Heart left ventricle (tissue), 16 donors: ENCODE measurements around the gene TMEM174. TPM values are rescaled to one million over a fixed set of nuclear protein-coding genes. Genes with fewer than 3 reads are reported as not detected.

Source experiments
- ATAC-seq, 4 donors: fragments of 200-7000 bp; cut with Tn5 transposase; one replicate each; pipeline ENCODE4 v1.9.1; 2020 to 2022; ENCODE audit warnings: moderate library complexity in 4 of 4, mild to moderate bottlenecking in 3 of 4, moderate number of reproducible peaks in 1 of 4
- DNase-seq, 5 donors: peaks; one replicate each; pipeline ENCODE4 v3.0.0-alpha.2; 2020
- H3K27ac ChIP-seq, 12 donors: fragments of 200-600 bp; sonication (generic) in 4 of 12; one replicate each; pipeline versions ENCODE4 v1.5.0 to v1.8.0; 2016 to 2022; ENCODE audit warnings: mild to moderate bottlenecking in 2 of 12
- H3K27me3 ChIP-seq, 9 donors: fragments of 200-600 bp; sonication (generic) in 2 of 9; one replicate each; pipeline versions ENCODE4 v1.5.1 to v1.8.0; 2016 to 2022; ENCODE audit warnings: mild to moderate bottlenecking in 3 of 9
- H3K36me3 ChIP-seq, 9 donors: fragments of 200-600 bp; sonication (generic) in 2 of 9; one replicate each; pipeline versions ENCODE4 v1.5.0 to v1.8.0; 2018 to 2022; ENCODE audit warnings: mild to moderate bottlenecking in 2 of 9
- H3K4me1 ChIP-seq, 12 donors: fragments of 200-600 bp; sonication (generic) in 4 of 12; one replicate each; pipeline versions ENCODE4 v1.5.0 to v1.8.0; 2016 to 2022; ENCODE audit warnings: mild to moderate bottlenecking in 3 of 12
- H3K4me3 ChIP-seq, 12 donors: fragments of 200-600 bp; sonication (generic) in 4 of 12; one replicate each; pipeline versions ENCODE4 v1.5.0 to v1.8.0; 2017 to 2022; ENCODE audit warnings: mild to moderate bottlenecking in 9 of 12, moderate library complexity in 4 of 12
- H3K9me3 ChIP-seq, 12 donors: fragments of 200-600 bp; sonication (generic) in 4 of 12; one replicate each; pipeline versions ENCODE4 v1.5.0 to v1.8.0; 2016 to 2022; ENCODE audit warnings: mild to moderate bottlenecking in 1 of 12
- POLR2A ChIP-seq, 2 donors: fragments of 450-650 bp; IDR thresholded peaks; one replicate each; pipeline ENCODE4 v1.6.1; 2017; ENCODE audit warnings: antibody characterized with exemption in 2 of 2, mild to moderate bottlenecking in 2 of 2, moderate library complexity in 2 of 2
- WGBS, 4 donors: extraction: QIAGEN DNeasy Blood & Tissue Kit in 2 of 4; methylation state at CpG; one replicate each; pipeline versions ENCODE4 v1.1.5 to v1.1.7; 2013 to 2018; 5-methylcytosine and 5-hydroxymethylcytosine counted together
- intact Hi-C, 10 donors: fragments of 100-400 bp; cut with DNase I; formaldehyde crosslinking; loops; one replicate each; pipeline versions ENCODE4 v1.11.1 to v1.14.2; 2022
- polyA plus RNA-seq, 2 donors: library from polyadenylated mRNA; stranded (reverse); fragments of 200-250 nt; gene quantifications; one replicate each; pipeline ENCODE4 v1.2.3, GENCODE V29; 2013
- total RNA-seq, 9 donors: library from RNA; depleted of rRNA in 2 of 9; stranded (reverse); fragments of >200 nt in 2 of 9; fragmentation: NEBNext Ultra II Directional in 3 of 9; extraction: Animal tissue kit (Norgen Biotek cat#: 25700) in 3 of 9; gene quantifications; one replicate each; pipeline versions ENCODE4 v1.1.0 to v1.2.4, GENCODE V29; 2016 to 2023
- TF ChIP-seq, protein P1 (sequence below), 12 donors: fragments of 200-600 bp; sonication (generic) in 4 of 12; IDR thresholded peaks; one replicate each; pipeline versions ENCODE4 v1.5.0 to v1.8.0; 2018 to 2022; ENCODE audit warnings: antibody characterized with exemption in 12 of 12, mild to moderate bottlenecking in 5 of 12
- donor health status: ischemic (EF 13 %, LVEDD 7.1; RV severe dilation, severe dysfunction).
- donor health status: healthy with polysubstance abuse.
- donor health status: DM: no; HTN: yes; CAD: no.
- donor health status: DM: no; HTN: no; CAD: no.
- donor health status: ischemic (EF 25% LVEDD 6.9; RV normal size, moderate dysfunction).
- donor health status: ischemic (EF 25% LVEDD 5.7; RV mildly dilated, moderate dysfunction).
- donor health status: healthy.
- donor health status: DM: yes; HTN: yes; CAD: no.
- donor health status: ischemic (EF 35%, LVEDD 5.7; RV mildly dilated, moderate dysfunction).
- donor health status: nonischemic (EF 11% LVEDD 7.7; RV severe dilation, severe dysfunction).
- donor health status: DM: yes; HTN: yes; CAD: no.
- donor health status: PGD.
- donor health status: ischemic (EF 29% LVEDD 5.4; RV normal size, mild dysfunction).
- donor health status: nonischemic (EF 23%, LVEDD 6.1; RV moderate dilation, normal function).

Gene TMEM174
- total and polyA plus RNA-seq, 11 donors = not detected

DNA sequence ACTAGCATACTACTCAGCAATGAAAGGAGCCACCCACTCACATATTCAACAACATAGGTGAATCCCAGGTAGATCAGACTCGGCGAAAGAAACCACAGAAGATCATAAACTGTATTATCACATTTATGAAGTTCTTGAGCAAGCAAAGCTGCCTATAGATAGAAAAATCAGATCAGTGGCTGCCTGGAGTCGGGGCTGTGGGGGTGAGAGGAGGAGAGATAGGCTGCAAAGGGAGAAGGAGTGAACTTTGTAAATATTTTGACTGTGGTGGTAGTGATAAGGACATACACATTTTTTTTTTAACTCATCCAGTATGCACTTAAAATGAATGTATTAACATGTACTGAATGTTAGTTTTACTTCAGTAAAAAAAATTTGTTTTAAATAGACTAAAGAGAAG, 23.5 kb upstream of the TMEM174 start:
- Histone ChIP-seq H3K27ac (no peak overlapping the region), H3K27me3 (peaks cover 0 to 8% (median 0%) of the 10 kb centered on the region in 9 donors), H3K36me3 (no peaks in the 10 kb centered on the region), H3K4me3 (no peak overlapping the region), H3K9me3 (no peaks in the 10 kb centered on the region), H3K4me1 (no peaks in the 10 kb centered on the region)
- TF ChIP-seq POLR2A (IDR thresholded peaks at IDR 0.05) = no peak
- TF ChIP-seq, protein P1, sequence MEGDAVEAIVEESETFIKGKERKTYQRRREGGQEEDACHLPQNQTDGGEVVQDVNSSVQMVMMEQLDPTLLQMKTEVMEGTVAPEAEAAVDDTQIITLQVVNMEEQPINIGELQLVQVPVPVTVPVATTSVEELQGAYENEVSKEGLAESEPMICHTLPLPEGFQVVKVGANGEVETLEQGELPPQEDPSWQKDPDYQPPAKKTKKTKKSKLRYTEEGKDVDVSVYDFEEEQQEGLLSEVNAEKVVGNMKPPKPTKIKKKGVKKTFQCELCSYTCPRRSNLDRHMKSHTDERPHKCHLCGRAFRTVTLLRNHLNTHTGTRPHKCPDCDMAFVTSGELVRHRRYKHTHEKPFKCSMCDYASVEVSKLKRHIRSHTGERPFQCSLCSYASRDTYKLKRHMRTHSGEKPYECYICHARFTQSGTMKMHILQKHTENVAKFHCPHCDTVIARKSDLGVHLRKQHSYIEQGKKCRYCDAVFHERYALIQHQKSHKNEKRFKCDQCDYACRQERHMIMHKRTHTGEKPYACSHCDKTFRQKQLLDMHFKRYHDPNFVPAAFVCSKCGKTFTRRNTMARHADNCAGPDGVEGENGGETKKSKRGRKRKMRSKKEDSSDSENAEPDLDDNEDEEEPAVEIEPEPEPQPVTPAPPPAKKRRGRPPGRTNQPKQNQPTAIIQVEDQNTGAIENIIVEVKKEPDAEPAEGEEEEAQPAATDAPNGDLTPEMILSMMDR (IDR thresholded peaks at IDR 0.05) = no peak
- intact Hi-C loops = no loop called here
- 54 to 84% (median 57%) methylated on average over 3 of the region's 3 CpGs for WGBS, 4 donors
- DNase-seq = no peak
- ATAC-seq = no peak

DNA sequence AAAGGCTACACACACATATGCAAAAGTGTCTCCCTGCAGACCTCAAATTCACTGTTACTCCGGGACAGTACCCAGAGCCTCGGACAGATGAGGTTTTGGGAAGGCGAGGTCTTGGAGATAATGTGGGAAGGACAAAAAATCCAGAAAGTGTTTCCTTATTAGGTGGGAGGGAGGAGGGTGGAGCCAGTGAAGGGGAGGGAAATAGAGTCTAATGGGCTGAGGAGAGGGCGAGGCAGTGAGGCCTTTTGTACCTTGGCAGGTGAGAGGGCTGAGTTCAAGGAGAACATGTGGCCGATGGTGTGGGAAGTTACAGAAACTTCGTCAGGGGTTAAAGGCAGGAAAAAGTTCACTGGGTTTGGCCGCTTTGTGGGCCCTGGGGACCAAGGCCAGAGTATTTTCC, 22.1 kb upstream of the TMEM174 start:
- no peaks in the 10 kb centered on the region for H3K9me3 ChIP-seq
- H3K27me3 ChIP-seq = peaks cover 0 to 4% (median 0%) of the 10 kb centered on the region in 9 donors
- no peaks in the 10 kb centered on the region for H3K4me1 ChIP-seq
- 67 to 78% (median 72%) methylated on average over 7 of the region's 7 CpGs for WGBS, 4 donors
- intact Hi-C loops = no loop called here
- no peak for ATAC-seq
- no peak overlapping the region for H3K27ac ChIP-seq
- no peak for TF ChIP-seq POLR2A (IDR thresholded peaks at IDR 0.05)
- TF ChIP-seq, protein P1 (IDR thresholded peaks at IDR 0.05) = no peak
- DNase-seq = no peak
- H3K36me3 ChIP-seq = no peaks in the 10 kb centered on the region
- no peak overlapping the region for H3K4me3 ChIP-seq

DNA sequence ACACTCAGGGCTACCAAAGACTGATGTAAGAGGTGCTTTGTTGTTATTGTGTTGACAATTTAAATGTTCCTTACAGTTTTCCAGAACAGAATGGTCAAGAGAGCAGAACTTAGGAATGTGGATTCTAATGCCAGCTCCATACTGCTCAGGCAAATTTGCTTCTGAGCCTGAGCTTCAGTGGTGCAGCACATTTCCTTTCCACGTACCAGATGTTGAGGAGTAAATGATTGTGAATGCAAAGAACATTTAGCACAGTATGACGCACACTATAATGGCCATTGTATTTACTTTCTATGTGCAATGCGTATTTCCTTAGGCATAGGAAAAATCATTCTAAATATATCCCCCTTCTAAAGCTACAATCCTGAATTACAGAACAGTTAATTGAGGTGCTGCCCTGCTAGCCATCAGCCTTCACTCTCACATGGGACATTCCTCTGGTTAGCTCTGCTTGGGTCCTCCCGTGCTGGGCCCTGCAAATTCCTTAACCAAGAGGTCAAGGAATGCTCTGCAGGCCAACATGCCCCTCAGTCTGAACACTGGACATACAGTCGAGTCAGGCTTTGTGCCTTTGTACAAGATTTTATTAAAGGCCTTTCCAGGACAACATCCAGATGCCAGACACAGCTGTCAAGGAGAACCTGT, 21.1 kb upstream of the TMEM174 start:
- 61 to 66% (median 62%) methylated on average over 5 of the region's 5 CpGs for WGBS, 4 donors
- TF ChIP-seq, protein P1 (IDR thresholded peaks at IDR 0.05) = no peak
- TF ChIP-seq POLR2A (IDR thresholded peaks at IDR 0.05) = no peak
- DNase-seq = no peak
- no peak for ATAC-seq
- H3K4me3 ChIP-seq = no peak overlapping the region
- H3K36me3 ChIP-seq = no peaks in the 10 kb centered on the region
- H3K4me1 ChIP-seq = no peaks in the 10 kb centered on the region
- no peak overlapping the region for H3K27ac ChIP-seq
- intact Hi-C loops = no loop called here
- no peaks in the 10 kb centered on the region for H3K9me3 ChIP-seq
- H3K27me3 ChIP-seq = peaks cover 0 to 8% (median 0%) of the 10 kb centered on the region in 9 donors

DNA sequence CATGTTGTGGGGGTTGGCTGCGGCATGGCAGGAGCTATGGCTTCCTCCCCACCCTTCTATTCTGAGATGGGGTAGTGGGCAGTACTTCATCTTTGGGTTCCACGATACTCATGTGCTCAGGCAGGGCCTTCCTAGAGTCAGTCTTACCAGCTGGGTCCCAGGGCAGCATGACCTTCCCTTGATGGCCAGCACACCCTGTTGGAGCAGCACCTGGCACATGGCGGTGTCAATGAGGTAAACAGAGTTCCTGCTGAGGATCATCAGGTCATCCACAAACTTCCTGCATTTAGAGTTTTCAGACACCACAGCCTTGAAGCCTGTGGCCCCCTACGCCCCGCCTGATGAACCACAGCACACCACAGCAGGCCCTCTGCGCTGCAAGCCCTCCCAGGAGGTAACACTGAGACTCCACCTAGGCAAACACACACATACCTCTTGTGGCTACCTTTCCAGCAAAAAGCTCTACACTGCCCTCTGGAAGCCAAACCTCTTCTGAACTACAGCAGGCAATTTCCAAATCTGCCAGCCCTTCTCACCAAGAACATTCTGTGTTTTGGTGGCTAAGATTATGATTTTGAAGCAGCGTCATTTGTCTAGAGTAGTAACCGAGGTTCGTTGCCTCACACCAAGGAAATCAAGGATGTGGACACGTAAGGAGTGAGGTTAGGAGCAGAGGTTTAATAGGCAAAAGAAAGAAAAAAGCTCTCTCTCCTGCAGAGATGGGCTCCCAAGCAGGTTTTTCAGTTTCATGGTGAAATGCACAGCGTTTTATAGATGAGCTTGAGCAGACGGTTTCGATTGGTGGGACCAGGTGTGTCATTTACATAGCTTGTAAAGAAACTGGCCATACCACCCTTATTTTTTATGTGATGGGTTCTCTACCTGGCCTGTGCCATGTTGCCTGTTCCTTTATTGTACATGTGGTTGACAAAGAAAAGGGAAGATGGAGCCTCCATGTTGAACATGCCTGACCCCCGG, 20.3 kb upstream of the TMEM174 start:
- 73 to 90% (median 79%) methylated on average over 11 to 14 of the region's 14 CpGs for WGBS, 4 donors
- no peaks in the 10 kb centered on the region for H3K36me3 ChIP-seq
- no peak overlapping the region for H3K4me3 ChIP-seq
- DNase-seq (no peak), ATAC-seq (no peak)
- H3K27me3 ChIP-seq = peaks cover 0 to 13% (median 0%) of the 10 kb centered on the region in 9 donors
- no peaks in the 10 kb centered on the region for H3K9me3 ChIP-seq
- TF ChIP-seq, protein P1 (IDR thresholded peaks at IDR 0.05) = no peak
- TF ChIP-seq POLR2A (IDR thresholded peaks at IDR 0.05) = no peak
- intact Hi-C loops = no loop called here
- H3K27ac ChIP-seq = no peak overlapping the region
- no peaks in the 10 kb centered on the region for H3K4me1 ChIP-seq
